Measurements from ENCODE around the gene SUPT20H.
A peak's percentile ranks its signal among the peaks of the same experiment; 100 is the strongest.

The SUPT20H gene

GRCh38 chr13:36997716-36998427 is 61.6 kb downstream of the SUPT20H start:
- TF ChIP-seq TSHZ2 (CRISPR knock-in tag; IDR thresholded peaks at IDR 0.05) (no peak), ZFP3 (CRISPR knock-in tag; IDR thresholded peaks at IDR 0.05) (no peak), ESRRG (CRISPR knock-in tag; IDR thresholded peaks at IDR 0.05) (no peak), ZC3H10 (CRISPR knock-in tag; IDR thresholded peaks at IDR 0.05) (no peak), POU6F1 (CRISPR knock-in tag; IDR thresholded peaks at IDR 0.05; ENCODE audit: borderline replicate concordance, low read depth) (no peak), ISL1 (CRISPR knock-in tag; IDR thresholded peaks at IDR 0.05) (no peak), ZFP30 (CRISPR knock-in tag; IDR thresholded peaks at IDR 0.05) (no peak), PATZ1 (CRISPR knock-in tag; IDR thresholded peaks at IDR 0.05; ENCODE audit: borderline replicate concordance) (no peak), PPARA (CRISPR knock-in tag; IDR thresholded peaks at IDR 0.05; ENCODE audit: borderline replicate concordance) (no peak), OSR1 (CRISPR knock-in tag; IDR thresholded peaks at IDR 0.05) (no peak), ZNF565 (CRISPR knock-in tag; conservative IDR thresholded peaks at IDR 0.05; ENCODE audit: low read depth) (no peak)
- ATAC-seq: no peak

GRCh38 chr13:36992362-36992761 is 67.1 kb downstream of the SUPT20H start:
- ATAC-seq: no peak
- TF ChIP-seq PPARA (CRISPR knock-in tag; IDR thresholded peaks at IDR 0.05; ENCODE audit: borderline replicate concordance) (no peak), TCF4 (CRISPR knock-in tag; IDR thresholded peaks at IDR 0.05; ENCODE audit: borderline replicate concordance) (no peak)

GRCh38 chr13:36986462-36987240 is 72.8 kb downstream of the SUPT20H start:
- TF ChIP-seq BACH2 (CRISPR knock-in tag; IDR thresholded peaks at IDR 0.05; ENCODE audit: borderline replicate concordance): no peak
- peak; percentile 73 for ATAC-seq

GRCh38 chr13:36981156-36981743 is 78.2 kb downstream of the SUPT20H start:
- TF ChIP-seq CSDC2 (CRISPR knock-in tag; IDR thresholded peaks at IDR 0.05): no peak
- TF ChIP-seq ZNF565 (CRISPR knock-in tag; conservative IDR thresholded peaks at IDR 0.05; ENCODE audit: low read depth): no peak
- no peak for TF ChIP-seq ZFP30 (CRISPR knock-in tag; IDR thresholded peaks at IDR 0.05)
- no peak for TF ChIP-seq OSR1 (CRISPR knock-in tag; IDR thresholded peaks at IDR 0.05)
- no peak for TF ChIP-seq ARNTL (CRISPR knock-in tag; IDR thresholded peaks at IDR 0.05; ENCODE audit: borderline replicate concordance, low read depth)
- no peak for TF ChIP-seq SNAI2 (CRISPR knock-in tag; IDR thresholded peaks at IDR 0.05)
- no peak for TF ChIP-seq GLIS3 (CRISPR knock-in tag; IDR thresholded peaks at IDR 0.05)
- no peak for TF ChIP-seq CSRNP3 (CRISPR knock-in tag; IDR thresholded peaks at IDR 0.05)
- no peak for TF ChIP-seq TSHZ2 (CRISPR knock-in tag; IDR thresholded peaks at IDR 0.05)
- no peak for TF ChIP-seq ESRRG (CRISPR knock-in tag; IDR thresholded peaks at IDR 0.05)
- peak; percentile 79 for ATAC-seq

All from SK-N-SH treated with all-trans-retinoic acid at 6 μM for 48 hours (cell line).